PC-9 (cell line): Measurements from ENCODE around the gene TNFAIP3.

ENCODE experiments used
- EZH2 ChIP-seq: fragments of 200-600 bp; sonication (generic); IDR thresholded peaks from 2 replicates; pipeline ENCODE4 v1.8.0; 2017; ENCODE audit warnings: antibody characterized with exemption, low read depth
- TF ChIP-seq, protein P1 (sequence below): fragments of 200-600 bp; sonication (generic); conservative IDR thresholded peaks from 2 replicates; pipeline ENCODE4 v1.6.1; 2017; ENCODE audit warnings: mixed run types, antibody characterized with exemption, mild to moderate bottlenecking, moderate library complexity

DNA sequence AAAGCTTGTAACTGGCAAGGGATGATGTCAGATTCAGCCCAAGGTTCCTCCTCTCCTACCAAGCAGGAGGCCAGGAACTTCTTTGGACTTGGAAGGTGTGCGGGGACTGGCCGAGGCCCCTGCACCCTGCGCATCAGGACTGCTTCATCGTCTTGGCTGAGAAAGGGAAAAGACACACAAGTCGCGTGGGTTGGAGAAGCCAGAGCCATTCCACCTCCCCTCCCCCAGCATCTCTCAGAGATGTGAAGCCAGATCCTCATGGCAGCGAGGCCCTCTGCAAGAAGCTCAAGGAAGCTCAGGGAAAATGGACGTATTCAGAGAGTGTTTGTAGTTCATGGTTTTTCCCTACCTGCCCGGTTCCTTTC is 14.4 kb downstream of the TNFAIP3 start:
- no peak for TF ChIP-seq EZH2
- TF ChIP-seq, protein P1, sequence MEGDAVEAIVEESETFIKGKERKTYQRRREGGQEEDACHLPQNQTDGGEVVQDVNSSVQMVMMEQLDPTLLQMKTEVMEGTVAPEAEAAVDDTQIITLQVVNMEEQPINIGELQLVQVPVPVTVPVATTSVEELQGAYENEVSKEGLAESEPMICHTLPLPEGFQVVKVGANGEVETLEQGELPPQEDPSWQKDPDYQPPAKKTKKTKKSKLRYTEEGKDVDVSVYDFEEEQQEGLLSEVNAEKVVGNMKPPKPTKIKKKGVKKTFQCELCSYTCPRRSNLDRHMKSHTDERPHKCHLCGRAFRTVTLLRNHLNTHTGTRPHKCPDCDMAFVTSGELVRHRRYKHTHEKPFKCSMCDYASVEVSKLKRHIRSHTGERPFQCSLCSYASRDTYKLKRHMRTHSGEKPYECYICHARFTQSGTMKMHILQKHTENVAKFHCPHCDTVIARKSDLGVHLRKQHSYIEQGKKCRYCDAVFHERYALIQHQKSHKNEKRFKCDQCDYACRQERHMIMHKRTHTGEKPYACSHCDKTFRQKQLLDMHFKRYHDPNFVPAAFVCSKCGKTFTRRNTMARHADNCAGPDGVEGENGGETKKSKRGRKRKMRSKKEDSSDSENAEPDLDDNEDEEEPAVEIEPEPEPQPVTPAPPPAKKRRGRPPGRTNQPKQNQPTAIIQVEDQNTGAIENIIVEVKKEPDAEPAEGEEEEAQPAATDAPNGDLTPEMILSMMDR: no peak
